Measurements from ENCODE around the gene WNT10A.
"Not testable (repeated sequence)": the region's sequence is repeated elsewhere in the genome, so short reads cannot be mapped to it uniquely, and the experiment has no call there.

GRCh38 chr2:218846963-218847362 lies 33.7 kb upstream of the WNT10A start:
- TF ChIP-seq KLF16 (IDR thresholded peaks at IDR 0.05); CTCF (IDR thresholded peaks at IDR 0.05 in 2 of 3, conservative IDR thresholded peaks at IDR 0.05 in 1 of 3; ENCODE audit: insufficient read depth in 2 of 3, low read depth in 1 of 3, low read length in 3 of 3); MTA3 (IDR thresholded peaks at IDR 0.05; ENCODE audit: borderline replicate concordance); ZBTB26 (CRISPR knock-in tag; IDR thresholded peaks at IDR 0.05); JUN (IDR thresholded peaks at IDR 0.05; ENCODE audit: borderline replicate concordance, low read depth, low read length); JUN (CRISPR knock-in tag; IDR thresholded peaks at IDR 0.05; ENCODE audit: borderline replicate concordance); SPI1 (IDR thresholded peaks at IDR 0.05; ENCODE audit: borderline replicate concordance, low read depth, low read length); POLR2A (conservative IDR thresholded peaks at IDR 0.05): not testable (repeated sequence)

Measured in K562 (cell line).